Pancreas (tissue), 10 donors: ENCODE measurements around the gene FPR2. TPM values are rescaled to one million over a fixed set of nuclear protein-coding genes. Genes with fewer than 3 reads are reported as not detected.
A peak's percentile ranks its signal among the peaks of the same experiment; 100 is the strongest.

Experiments used
- ATAC-seq, 4 donors: fragments of 200-7000 bp; cut with Tn5 transposase; one replicate each; pipeline versions ENCODE4 v1.8.0 to v1.9.1; 2020; ENCODE audit warnings: mild to moderate bottlenecking in 4 of 4, moderate library complexity in 4 of 4
- DNase-seq, 6 donors: peaks; one replicate each; pipeline ENCODE4 v3.0.0-alpha.2; 2020
- FAIRE-seq: peaks from 2 replicates; lab custom pipeline; 2012; peaks lifted over from hg19 to GRCh38; lab: Jason Lieb, UNC
- H3K27ac ChIP-seq, 4 donors: fragments of 200-600 bp; sonication (generic); 1 replicate in 3 of 4; 2 replicates in 1 of 4; pipeline versions ENCODE4 v1.5.0 to v1.8.0; 2020
- H3K27me3 ChIP-seq, 4 donors: fragments of 200-600 bp; one replicate each; pipeline ENCODE4 v1.8.0; 2021
- H3K36me3 ChIP-seq, 3 donors: fragments of 200-600 bp; sonication (generic) in 1 of 3; one replicate each; pipeline versions ENCODE4 v1.5.0 to v1.8.0; 2020 to 2021
- H3K4me1 ChIP-seq, 3 donors: fragments of 200-600 bp; one replicate each; pipeline ENCODE4 v1.8.0; 2021
- H3K4me3 ChIP-seq, 4 donors: fragments of 200-600 bp; sonication (generic) in 2 of 4; one replicate each; pipeline versions ENCODE4 v1.5.0 to v1.8.0; 2020 to 2021
- H3K9me3 ChIP-seq, 4 donors: fragments of 200-600 bp; one replicate each; pipeline ENCODE4 v1.8.0; 2021
- WGBS, 2 donors: extraction: QIAGEN DNeasy Blood & Tissue Kit; methylation state at CpG; one replicate each; pipeline ENCODE4 v1.1.7; 2013; 5-methylcytosine and 5-hydroxymethylcytosine counted together
- intact Hi-C, 3 donors: fragments of 100-400 bp; cut with DNase I; formaldehyde crosslinking; loops; one replicate each; pipeline versions ENCODE4 v1.11.1 to v1.14.2; 2022
- polyA plus RNA-seq, 2 donors: library from polyadenylated mRNA; stranded (reverse); fragments of 200-250 nt; gene quantifications; one replicate each; pipeline ENCODE4 v1.2.3, GENCODE V29; 2013
- total RNA-seq, 6 donors: library from RNA; stranded (reverse); fragmentation: NEBNext Ultra II Directional in 4 of 6; extraction: Animal tissue kit (Norgen Biotek cat#: 25700) in 4 of 6; gene quantifications; one replicate each; pipeline versions ENCODE4 v1.2.1 to v1.2.4, GENCODE V29; 2021 to 2023
- TF ChIP-seq, protein P1 (sequence below), 4 donors: fragments of 200-600 bp; sonication (generic) in 3 of 4; IDR thresholded peaks; one replicate each; pipeline versions ENCODE4 v1.5.0 to v1.8.0; 2021; ENCODE audit warnings: antibody characterized with exemption in 4 of 4
- donor health status: healthy with polysubstance abuse.
- donor health status: DM: no; HTN: no; CAD: no; lungs with moderate emphysema.
- donor health status: DM: no; HTN: no; CAD: no.
- donor health status: control.
- donor health status: control.
- donor health status: Bipolar disorder and iron deficiency.
- donor health status: DM: yes; HTN: yes; CAD: no.
- donor health status: DM: no; HTN: no; CAD: no.
- donor health status: DM: no; HTN: no; CAD: no.
- donor health status: DM: yes; HTN: yes; CAD: no.

Gene FPR2
- total and polyA plus RNA-seq, 8 donors = 0.14 to 1.3 (median 0.67) TPM; not detected in 3

DNA sequence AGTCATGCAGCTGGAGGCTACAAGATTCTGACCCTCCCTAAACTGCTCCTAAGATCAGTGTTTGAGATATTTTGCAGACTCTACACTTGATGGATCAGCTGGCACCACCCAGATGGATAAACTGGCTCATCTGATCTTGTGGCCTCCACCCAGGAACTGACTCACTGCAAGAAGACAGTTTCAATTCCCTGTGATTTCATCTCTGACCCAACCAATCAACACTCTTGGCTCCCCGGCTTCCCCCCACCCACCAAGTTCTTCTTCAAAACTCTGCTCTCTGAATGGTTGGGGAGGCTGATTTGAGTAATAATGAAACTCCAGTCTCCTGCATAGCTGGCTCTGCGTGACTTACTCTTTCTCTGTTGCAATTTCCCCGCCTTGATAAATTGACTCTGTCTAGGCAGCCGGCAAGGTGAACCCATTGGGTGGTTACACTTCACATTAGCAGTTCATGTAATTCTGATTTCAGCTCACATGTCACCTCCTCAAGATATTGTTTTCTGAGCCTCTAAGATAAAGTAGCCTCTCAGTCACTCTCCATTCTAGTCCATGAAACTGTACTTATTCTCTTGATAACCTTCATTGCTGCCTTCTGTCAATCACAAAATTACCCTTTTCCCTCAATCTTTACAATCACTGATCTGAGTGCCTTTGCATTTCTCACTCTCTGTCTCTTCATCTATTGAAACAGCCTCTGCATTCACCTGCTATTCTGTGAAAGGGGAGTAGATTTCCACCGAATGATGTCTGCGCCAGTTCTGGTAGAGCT is 24.1 kb downstream of the FPR2 start:
- no peaks in the 10 kb centered on the region for H3K4me1 ChIP-seq
- H3K27me3 ChIP-seq = no peaks in the 10 kb centered on the region
- no peak overlapping the region for H3K4me3 ChIP-seq
- intact Hi-C loops = no loop called here
- H3K27ac ChIP-seq = peak overlapping the region in 2 of 4 donors; percentile 44 to 48
- ATAC-seq (peak in 3 of 4 donors; percentile 18 to 79 (median 78)), FAIRE-seq (no peak), DNase-seq (peak in 1 of 6 donors; percentile 50)
- TF ChIP-seq, protein P1, sequence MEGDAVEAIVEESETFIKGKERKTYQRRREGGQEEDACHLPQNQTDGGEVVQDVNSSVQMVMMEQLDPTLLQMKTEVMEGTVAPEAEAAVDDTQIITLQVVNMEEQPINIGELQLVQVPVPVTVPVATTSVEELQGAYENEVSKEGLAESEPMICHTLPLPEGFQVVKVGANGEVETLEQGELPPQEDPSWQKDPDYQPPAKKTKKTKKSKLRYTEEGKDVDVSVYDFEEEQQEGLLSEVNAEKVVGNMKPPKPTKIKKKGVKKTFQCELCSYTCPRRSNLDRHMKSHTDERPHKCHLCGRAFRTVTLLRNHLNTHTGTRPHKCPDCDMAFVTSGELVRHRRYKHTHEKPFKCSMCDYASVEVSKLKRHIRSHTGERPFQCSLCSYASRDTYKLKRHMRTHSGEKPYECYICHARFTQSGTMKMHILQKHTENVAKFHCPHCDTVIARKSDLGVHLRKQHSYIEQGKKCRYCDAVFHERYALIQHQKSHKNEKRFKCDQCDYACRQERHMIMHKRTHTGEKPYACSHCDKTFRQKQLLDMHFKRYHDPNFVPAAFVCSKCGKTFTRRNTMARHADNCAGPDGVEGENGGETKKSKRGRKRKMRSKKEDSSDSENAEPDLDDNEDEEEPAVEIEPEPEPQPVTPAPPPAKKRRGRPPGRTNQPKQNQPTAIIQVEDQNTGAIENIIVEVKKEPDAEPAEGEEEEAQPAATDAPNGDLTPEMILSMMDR (IDR thresholded peaks at IDR 0.05) = no peak
- H3K36me3 ChIP-seq = no peaks in the 10 kb centered on the region
- WGBS, 2 donors = 47 to 61% methylated on average over 6 of the region's 6 CpGs
- no peaks in the 10 kb centered on the region for H3K9me3 ChIP-seq

DNA sequence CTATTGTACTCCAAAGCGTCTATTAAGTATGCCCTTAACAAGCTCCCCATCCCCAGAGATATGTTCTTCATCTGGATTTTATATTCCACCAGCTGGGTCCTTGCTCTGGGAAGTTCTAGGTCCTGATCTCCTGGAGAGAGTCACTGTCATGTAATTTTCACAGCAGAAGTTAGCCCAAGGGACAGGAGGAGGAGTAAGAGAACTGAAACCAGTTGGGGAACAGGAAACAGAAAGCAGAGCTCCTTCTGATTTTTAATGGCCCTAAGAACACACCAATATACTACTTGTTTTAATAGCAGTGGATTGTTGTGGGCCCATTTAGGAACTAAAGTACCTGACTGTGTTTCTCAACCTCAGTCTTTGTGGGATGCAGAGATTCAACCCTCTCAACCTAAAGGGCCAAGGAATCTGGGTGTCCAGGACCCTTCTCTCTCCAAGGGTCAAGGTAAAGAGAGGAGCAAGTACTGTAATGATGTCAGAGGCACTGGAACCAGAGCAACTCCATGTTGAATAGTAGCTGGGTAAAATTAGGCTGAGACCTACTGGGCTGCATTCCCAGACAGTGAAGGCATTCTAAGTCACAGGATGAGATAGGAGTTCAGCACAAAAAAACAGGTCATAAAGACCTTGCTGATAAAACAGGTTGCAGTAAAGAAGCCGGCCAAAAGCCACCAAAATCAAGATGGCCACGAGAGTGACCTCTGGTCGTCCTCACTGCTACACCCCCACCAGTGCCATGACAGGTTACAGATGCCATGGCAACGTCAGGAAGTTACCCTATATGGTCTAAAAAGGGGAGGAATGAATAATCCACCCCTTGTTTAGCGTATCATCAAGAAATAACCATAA is 25.9 kb downstream of the FPR2 start:
- no peak for FAIRE-seq
- H3K27me3 ChIP-seq = no peaks in the 10 kb centered on the region
- no peaks in the 10 kb centered on the region for H3K9me3 ChIP-seq
- H3K4me3 ChIP-seq = no peak overlapping the region
- no peaks in the 10 kb centered on the region for H3K4me1 ChIP-seq
- no peaks in the 10 kb centered on the region for H3K36me3 ChIP-seq
- intact Hi-C loops = no loop called here
- TF ChIP-seq, protein P1 (IDR thresholded peaks at IDR 0.05) = no peak
- 36 to 44% methylated on average over 6 of the region's 6 CpGs for WGBS, 2 donors
- peak in 1 of 4 donors; percentile 50 for ATAC-seq
- no peak overlapping the region for H3K27ac ChIP-seq
- DNase-seq = no peak

DNA sequence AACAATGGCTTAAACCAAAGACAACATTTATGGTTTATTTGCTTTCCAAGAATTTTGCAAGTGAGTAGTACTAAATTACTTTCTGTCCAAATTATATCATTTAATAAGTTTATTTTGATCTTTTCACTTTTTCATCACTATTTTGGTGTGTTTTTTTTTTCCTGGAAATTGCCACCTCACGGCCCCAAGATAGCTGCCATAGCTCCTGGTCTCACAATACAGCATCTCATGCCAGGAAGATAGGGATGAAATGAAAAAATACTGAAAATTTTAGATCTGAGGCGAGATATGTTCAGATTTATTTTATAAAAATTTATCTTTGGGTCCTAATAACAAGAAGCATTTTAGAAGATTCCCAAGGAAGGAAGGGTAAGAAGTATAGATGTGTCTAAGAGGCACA is 27.0 kb downstream of the FPR2 start:
- no peak for DNase-seq
- WGBS, 2 donors = 40 to 48% methylated on average over 2 of the region's 2 CpGs
- no peak for ATAC-seq
- no peak for FAIRE-seq
- Histone ChIP-seq H3K4me1 (no peaks in the 10 kb centered on the region), H3K9me3 (no peaks in the 10 kb centered on the region), H3K27me3 (no peaks in the 10 kb centered on the region), H3K36me3 (no peaks in the 10 kb centered on the region), H3K4me3 (no peak overlapping the region), H3K27ac (no peak overlapping the region)
- TF ChIP-seq, protein P1 (IDR thresholded peaks at IDR 0.05) = no peak
- intact Hi-C loops = no loop called here

DNA sequence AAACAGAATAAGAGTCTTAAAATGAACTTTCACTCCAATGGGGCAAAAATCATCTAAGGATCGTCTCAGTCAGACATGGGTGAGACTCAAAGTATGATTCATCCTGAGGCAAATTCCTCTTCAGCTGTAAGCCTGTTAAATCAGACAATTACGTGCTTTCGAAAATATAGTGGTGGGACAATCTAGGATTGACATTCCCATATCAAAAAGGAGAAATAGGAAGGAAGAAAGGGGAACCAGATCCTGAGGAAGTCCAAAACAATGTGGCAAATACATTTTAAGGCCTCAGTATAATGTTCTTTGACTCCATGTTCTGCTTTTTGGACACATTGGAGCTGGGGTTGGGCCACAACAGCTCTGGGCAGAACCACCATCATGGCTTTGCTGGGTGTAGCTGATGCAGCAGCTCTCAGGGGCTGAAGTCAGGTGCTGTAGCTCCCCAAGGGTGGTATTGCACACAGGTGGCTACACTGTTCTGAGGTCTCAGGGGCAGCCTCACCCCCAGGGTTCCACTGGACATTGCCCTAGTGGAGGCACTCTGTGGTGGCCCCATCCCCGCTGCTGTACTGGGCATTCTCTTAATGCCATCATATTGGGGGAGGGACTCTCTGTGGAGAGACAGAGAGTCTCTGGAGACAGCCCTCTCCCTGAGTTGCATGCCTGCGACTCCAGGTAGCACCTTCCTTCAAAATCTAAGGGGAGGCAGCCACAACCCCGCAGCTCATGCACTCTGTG is 28.2 kb downstream of the FPR2 start:
- Histone ChIP-seq H3K36me3 (no peaks in the 10 kb centered on the region), H3K4me3 (no peak overlapping the region), H3K27ac (no peak overlapping the region), H3K4me1 (no peaks in the 10 kb centered on the region), H3K9me3 (no peaks in the 10 kb centered on the region), H3K27me3 (no peaks in the 10 kb centered on the region)
- no peak for DNase-seq
- intact Hi-C loops = no loop called here
- 56 to 73% methylated on average over 6 of the region's 6 CpGs for WGBS, 2 donors
- TF ChIP-seq, protein P1 (IDR thresholded peaks at IDR 0.05) = no peak
- ATAC-seq = peak in 1 of 4 donors; percentile 38
- FAIRE-seq = no peak
